Left lung (tissue), 14 donors: ENCODE results near the gene MED17. TPM values are rescaled to one million over a fixed set of nuclear protein-coding genes. Genes with fewer than 3 reads are reported as not detected.

ENCODE experiments used
- ATAC-seq: fragments of 200-7000 bp; cut with Tn5 transposase; one replicate; pipeline ENCODE4 v1.9.1; 2020; ENCODE audit warnings: moderate library complexity
- DNase-seq, 4 donors: peaks; one replicate each; pipeline ENCODE4 v3.0.0-alpha.2; 2013 to 2020
- H3K27ac ChIP-seq, 2 donors: fragments of 200-600 bp; sonication (generic) in 1 of 2; one replicate each; pipeline versions ENCODE4 v1.5.0 to v1.8.0; 2020 to 2021
- H3K27me3 ChIP-seq, 2 donors: fragments of 200-600 bp; sonication (generic) in 1 of 2; one replicate each; pipeline versions ENCODE4 v1.5.0 to v1.8.0; 2020 to 2021
- H3K36me3 ChIP-seq, 2 donors: fragments of 200-600 bp; sonication (generic) in 1 of 2; one replicate each; pipeline versions ENCODE4 v1.5.0 to v1.8.0; 2020 to 2021
- H3K4me1 ChIP-seq, 2 donors: fragments of 200-600 bp; one replicate each; pipeline ENCODE4 v1.8.0; 2021
- H3K4me3 ChIP-seq, 2 donors: fragments of 200-600 bp; sonication (generic) in 1 of 2; one replicate each; pipeline versions ENCODE4 v1.5.0 to v1.8.0; 2020 to 2021; ENCODE audit warnings: mild to moderate bottlenecking in 1 of 2
- H3K9me3 ChIP-seq, 2 donors: fragments of 200-600 bp; sonication (generic) in 1 of 2; one replicate each; pipeline versions ENCODE4 v1.5.0 to v1.8.0; 2020 to 2021
- intact Hi-C, 2 donors: fragments of 100-400 bp; cut with DNase I; formaldehyde crosslinking; loops; one replicate each; pipeline versions ENCODE4 v1.11.2 to v1.14.2; 2022
- long read RNA-seq, 12 donors: library from polyadenylated mRNA in 2 of 12; unstranded in 2 of 12; transcript quantifications; one replicate each; pipeline ENCODE4 v2.0.0 and lab custom pipeline, GENCODE V29; 2019 to 2026
- polyA plus RNA-seq, 6 donors: library from polyadenylated mRNA; unstranded; fragments of 120-200 nt; gene quantifications; one replicate each; pipeline ENCODE4 v1.2.1, GENCODE V29; 2013; ENCODE audit not compliant: insufficient read length in 6 of 6
- total RNA-seq, 2 donors: library from RNA; stranded (reverse); fragmentation: NEBNext Ultra II Directional; extraction: Animal tissue kit (Norgen Biotek cat#: 25700); gene quantifications; one replicate each; pipeline ENCODE4 v1.2.1, GENCODE V29; 2021
- TF ChIP-seq, protein P1 (sequence below), 2 donors: fragments of 200-600 bp; sonication (generic) in 1 of 2; IDR thresholded peaks; one replicate each; pipeline versions ENCODE4 v1.5.0 to v1.8.0; 2021; ENCODE audit warnings: antibody characterized with exemption in 2 of 2
- donor health status: DM: no; HTN: yes; CAD: no.
- donor health status: DM: no; HTN: no; CAD: no.

The MED17 gene, protein sequence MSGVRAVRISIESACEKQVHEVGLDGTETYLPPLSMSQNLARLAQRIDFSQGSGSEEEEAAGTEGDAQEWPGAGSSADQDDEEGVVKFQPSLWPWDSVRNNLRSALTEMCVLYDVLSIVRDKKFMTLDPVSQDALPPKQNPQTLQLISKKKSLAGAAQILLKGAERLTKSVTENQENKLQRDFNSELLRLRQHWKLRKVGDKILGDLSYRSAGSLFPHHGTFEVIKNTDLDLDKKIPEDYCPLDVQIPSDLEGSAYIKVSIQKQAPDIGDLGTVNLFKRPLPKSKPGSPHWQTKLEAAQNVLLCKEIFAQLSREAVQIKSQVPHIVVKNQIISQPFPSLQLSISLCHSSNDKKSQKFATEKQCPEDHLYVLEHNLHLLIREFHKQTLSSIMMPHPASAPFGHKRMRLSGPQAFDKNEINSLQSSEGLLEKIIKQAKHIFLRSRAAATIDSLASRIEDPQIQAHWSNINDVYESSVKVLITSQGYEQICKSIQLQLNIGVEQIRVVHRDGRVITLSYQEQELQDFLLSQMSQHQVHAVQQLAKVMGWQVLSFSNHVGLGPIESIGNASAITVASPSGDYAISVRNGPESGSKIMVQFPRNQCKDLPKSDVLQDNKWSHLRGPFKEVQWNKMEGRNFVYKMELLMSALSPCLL
- total RNA-seq (10 to 100 TPM; 26.3 to 29.4 TPM), polyA plus RNA-seq (10 to 100 TPM; 41.3 to 46.0 (median 44.3) TPM)
- long read RNA-seq, donor 1, full-length matches to known transcripts = 15 of 15 reads
- long read RNA-seq, donor 1, partial matches to known transcripts = 0 of 15 reads
- long read RNA-seq, donor 1, other reads (novel, unspliced or antisense) = 0 of 15 reads
- long read RNA-seq, donor 2, full-length matches to known transcripts = 9 of 9 reads
- long read RNA-seq, donor 2, partial matches to known transcripts = 0 of 9 reads
- long read RNA-seq, donor 2, other reads (novel, unspliced or antisense) = 0 of 9 reads
- long read RNA-seq, donor 3, full-length matches to known transcripts = 17 of 17 reads
- long read RNA-seq, donor 3, partial matches to known transcripts = 0 of 17 reads
- long read RNA-seq, donor 3, other reads (novel, unspliced or antisense) = 0 of 17 reads
- long read RNA-seq, donor 4, full-length matches to known transcripts = 2 of 2 reads
- long read RNA-seq, donor 4, partial matches to known transcripts = 0 of 2 reads
- long read RNA-seq, donor 4, other reads (novel, unspliced or antisense) = 0 of 2 reads
- long read RNA-seq, donor 5, full-length matches to known transcripts = 9 of 9 reads
- long read RNA-seq, donor 5, partial matches to known transcripts = 0 of 9 reads
- long read RNA-seq, donor 5, other reads (novel, unspliced or antisense) = 0 of 9 reads
- long read RNA-seq, donor 6, full-length matches to known transcripts = 16 of 16 reads
- long read RNA-seq, donor 6, partial matches to known transcripts = 0 of 16 reads
- long read RNA-seq, donor 6, other reads (novel, unspliced or antisense) = 0 of 16 reads
- long read RNA-seq, donor 7, full-length matches to known transcripts = 5 of 5 reads
- long read RNA-seq, donor 7, partial matches to known transcripts = 0 of 5 reads
- long read RNA-seq, donor 7, other reads (novel, unspliced or antisense) = 0 of 5 reads
- long read RNA-seq, donor 8, full-length matches to known transcripts = 4 of 4 reads
- long read RNA-seq, donor 8, partial matches to known transcripts = 0 of 4 reads
- long read RNA-seq, donor 8, other reads (novel, unspliced or antisense) = 0 of 4 reads
- long read RNA-seq, donor 9, full-length matches to known transcripts = 1 of 1 reads
- long read RNA-seq, donor 9, partial matches to known transcripts = 0 of 1 reads
- long read RNA-seq, donor 9, other reads (novel, unspliced or antisense) = 0 of 1 reads
- long read RNA-seq, donor 10, partial matches to known transcripts = 0 of 2 reads
- long read RNA-seq, donor 10, other reads (novel, unspliced or antisense) = 1 of 2 reads
- long read RNA-seq, donor 11, full-length matches to known transcripts = 9 of 31 reads
- long read RNA-seq, donor 11, partial matches to known transcripts = 22 of 31 reads
- long read RNA-seq, donor 11, other reads (novel, unspliced or antisense) = 0 of 31 reads
- long read RNA-seq, donor 12, full-length matches to known transcripts = 11 of 16 reads
- long read RNA-seq, donor 12, partial matches to known transcripts = 5 of 16 reads
- long read RNA-seq, donor 12, other reads (novel, unspliced or antisense) = 0 of 16 reads

DNA sequence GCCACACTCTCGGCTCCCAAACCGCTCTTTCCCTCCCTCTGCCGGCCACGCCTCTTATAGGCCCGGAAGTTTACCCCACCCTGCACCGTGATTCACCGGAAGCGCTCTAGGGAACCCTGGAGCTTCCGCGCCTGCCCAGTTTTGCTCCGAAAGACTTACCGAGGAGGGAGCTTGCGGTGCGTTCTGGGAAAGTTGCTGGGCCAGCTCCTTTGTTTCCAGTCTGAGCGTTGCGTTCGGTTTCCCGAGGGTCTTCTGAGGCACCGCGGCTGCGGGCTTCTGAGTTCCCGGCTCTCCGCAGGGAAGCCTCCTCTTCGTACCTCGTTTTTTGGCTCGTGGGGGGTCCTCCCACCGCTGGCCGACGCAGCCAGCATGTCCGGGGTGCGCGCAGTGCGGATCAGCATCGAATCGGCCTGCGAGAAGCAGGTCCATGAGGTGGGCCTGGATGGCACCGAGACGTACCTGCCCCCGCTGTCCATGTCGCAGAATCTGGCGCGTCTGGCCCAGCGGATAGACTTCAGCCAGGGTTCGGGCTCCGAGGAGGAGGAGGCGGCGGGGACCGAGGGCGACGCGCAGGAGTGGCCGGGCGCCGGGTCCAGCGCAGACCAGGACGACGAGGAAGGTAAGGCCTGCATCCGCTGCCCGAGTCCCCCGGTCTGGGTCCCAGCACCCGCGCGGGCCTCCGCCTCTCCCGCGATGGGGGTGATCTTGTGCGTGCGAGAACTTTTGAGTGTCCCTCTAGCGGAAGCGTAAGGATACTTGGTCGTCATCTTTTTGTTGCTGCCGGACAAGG lies at the start of gene MED17:
TSS of gene MED17 (plus strand) at position 138 of the 790 bp plus-strand sequence. CDS start at position 370, 232 bp downstream.
- peak within 1 kb of the TSS; percentile 93 to 95 for H3K27ac ChIP-seq
- H3K4me1 ChIP-seq = peaks cover 22 to 43% of the 10 kb centered on the region in 2 donors
- ATAC-seq (peak; percentile 100), DNase-seq (peak; percentile 91 to 96 (median 95))
- TF ChIP-seq, protein P1, sequence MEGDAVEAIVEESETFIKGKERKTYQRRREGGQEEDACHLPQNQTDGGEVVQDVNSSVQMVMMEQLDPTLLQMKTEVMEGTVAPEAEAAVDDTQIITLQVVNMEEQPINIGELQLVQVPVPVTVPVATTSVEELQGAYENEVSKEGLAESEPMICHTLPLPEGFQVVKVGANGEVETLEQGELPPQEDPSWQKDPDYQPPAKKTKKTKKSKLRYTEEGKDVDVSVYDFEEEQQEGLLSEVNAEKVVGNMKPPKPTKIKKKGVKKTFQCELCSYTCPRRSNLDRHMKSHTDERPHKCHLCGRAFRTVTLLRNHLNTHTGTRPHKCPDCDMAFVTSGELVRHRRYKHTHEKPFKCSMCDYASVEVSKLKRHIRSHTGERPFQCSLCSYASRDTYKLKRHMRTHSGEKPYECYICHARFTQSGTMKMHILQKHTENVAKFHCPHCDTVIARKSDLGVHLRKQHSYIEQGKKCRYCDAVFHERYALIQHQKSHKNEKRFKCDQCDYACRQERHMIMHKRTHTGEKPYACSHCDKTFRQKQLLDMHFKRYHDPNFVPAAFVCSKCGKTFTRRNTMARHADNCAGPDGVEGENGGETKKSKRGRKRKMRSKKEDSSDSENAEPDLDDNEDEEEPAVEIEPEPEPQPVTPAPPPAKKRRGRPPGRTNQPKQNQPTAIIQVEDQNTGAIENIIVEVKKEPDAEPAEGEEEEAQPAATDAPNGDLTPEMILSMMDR (IDR thresholded peaks at IDR 0.05) = peak; percentile 22 to 43
- H3K9me3 ChIP-seq = no peaks in the 10 kb centered on the region
- peak within 1 kb of the TSS; percentile 71 to 78 for H3K4me3 ChIP-seq
- peaks cover 0 to 18% of the 10 kb centered on the region in 2 donors for H3K36me3 ChIP-seq
- intact Hi-C loops = no loop called here
- H3K27me3 ChIP-seq = no peaks in the 10 kb centered on the region

DNA sequence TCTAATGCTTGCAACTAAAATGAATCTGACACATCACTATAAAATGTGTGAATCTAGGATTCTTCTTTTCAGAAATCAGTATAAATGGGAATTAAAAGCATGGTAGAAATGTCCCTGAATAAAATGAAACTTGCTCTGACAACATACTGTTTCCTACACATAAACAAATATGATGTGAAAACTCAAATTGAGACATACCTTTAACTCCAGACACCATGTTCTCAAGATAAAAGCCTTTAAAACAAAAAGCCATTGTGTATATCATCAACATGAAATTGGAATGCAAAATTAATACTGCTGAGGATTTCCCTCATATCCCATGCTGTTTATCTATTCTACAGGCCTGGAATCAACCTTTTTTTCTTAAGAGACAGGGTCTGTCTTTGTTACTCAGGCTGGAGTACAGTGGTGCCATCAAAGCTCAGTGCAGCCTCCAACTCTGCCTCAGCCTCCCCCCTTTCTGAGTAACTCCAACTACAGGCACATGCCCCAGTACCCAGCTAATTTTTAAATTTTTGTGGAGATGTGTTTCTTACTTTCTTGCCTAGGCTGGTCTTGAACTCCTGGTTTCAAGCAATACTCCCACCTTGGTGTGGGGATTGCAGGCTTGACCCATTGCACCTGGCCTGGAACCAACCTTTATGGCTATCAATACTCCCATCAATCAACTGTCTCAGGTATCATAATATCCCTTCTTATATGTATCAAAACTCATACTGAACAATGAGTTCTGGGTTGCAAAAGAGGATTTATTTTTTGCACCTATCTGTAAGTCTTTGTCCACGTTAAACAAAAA lies 49.5 kb upstream of the MED17 start:
- Histone ChIP-seq H3K36me3 (peaks cover 0 to 100% of the 10 kb centered on the region in 2 donors), H3K27ac (no peak overlapping the region), H3K27me3 (no peaks in the 10 kb centered on the region), H3K9me3 (no peaks in the 10 kb centered on the region), H3K4me1 (peaks cover 5 to 56% of the 10 kb centered on the region in 2 donors), H3K4me3 (no peak overlapping the region)
- ATAC-seq = no peak
- intact Hi-C loops = loop anchor here in 1 of 2 donors (10.0 kb wide), 1 partner anchor 60 kb away; no protein-coding TSS in a partner anchor
- no peak for DNase-seq
- TF ChIP-seq, protein P1 (IDR thresholded peaks at IDR 0.05) = no peak

DNA sequence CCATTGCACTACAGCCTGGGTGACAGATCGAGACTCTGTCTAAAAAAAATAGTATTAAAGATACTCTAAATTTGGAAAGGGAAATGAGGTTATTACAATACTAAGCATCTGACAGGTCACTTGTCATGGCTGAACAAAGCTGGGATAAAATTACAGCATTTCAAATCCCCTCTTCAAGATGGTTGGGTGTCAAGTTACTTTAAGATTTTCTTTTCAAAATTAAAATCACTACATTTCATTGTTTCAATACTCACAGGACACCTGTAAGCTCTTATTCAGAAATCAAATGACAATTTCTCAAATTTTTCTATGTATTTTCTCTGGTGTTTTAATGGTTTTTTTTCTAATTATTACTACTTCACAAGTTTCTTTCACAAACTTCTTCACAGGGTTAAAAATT lies 48.5 kb upstream of the MED17 start:
- no peak overlapping the region for H3K4me3 ChIP-seq
- peaks cover 7 to 64% of the 10 kb centered on the region in 2 donors for H3K4me1 ChIP-seq
- intact Hi-C loops = loop anchor here in 1 of 2 donors (10.0 kb wide), 1 partner anchor 59 kb away; no protein-coding TSS in a partner anchor
- H3K27me3 ChIP-seq = no peaks in the 10 kb centered on the region
- TF ChIP-seq, protein P1 (IDR thresholded peaks at IDR 0.05) = no peak
- ATAC-seq (no peak), DNase-seq (no peak)
- H3K9me3 ChIP-seq = no peaks in the 10 kb centered on the region
- no peak overlapping the region for H3K27ac ChIP-seq
- peaks cover 0 to 90% of the 10 kb centered on the region in 2 donors for H3K36me3 ChIP-seq
